DOHH2 (cell line): ENCODE results near the gene PRRC2B.

Source experiments
- CTCF ChIP-seq: fragments of 200-600 bp; sonication (generic); IDR thresholded peaks from one replicate; pipeline ENCODE4 v1.5.1; 2014; ENCODE audit warnings: antibody characterized with exemption, mild to moderate bottlenecking, low read depth, low read length; ENCODE audit not compliant: poor library complexity, severe bottlenecking
- EZH2phosphoT487 ChIP-seq: fragments of 200-600 bp; sonication (generic); IDR thresholded peaks from 2 replicates; pipeline ENCODE4 v1.6.1; 2017; ENCODE audit warnings: borderline replicate concordance, mild to moderate bottlenecking, antibody characterized with exemption, low read length, moderate library complexity, mixed read lengths

- TF ChIP-seq CTCF: peak; percentile 25
- no peak for TF ChIP-seq EZH2phosphoT487
Measured at GRCh38 chr9:131395157-131396098, 1.5 kb downstream of the PRRC2B start.
